ENCODE measurements around the gene RIC8A. TPM values are rescaled to one million over a fixed set of nuclear protein-coding genes. Genes with fewer than 3 reads are reported as not detected.

Gene RIC8A
- total and polyA plus RNA-seq, 8 donors: 29.7 to 49.3 (median 40.9) TPM

DNA sequence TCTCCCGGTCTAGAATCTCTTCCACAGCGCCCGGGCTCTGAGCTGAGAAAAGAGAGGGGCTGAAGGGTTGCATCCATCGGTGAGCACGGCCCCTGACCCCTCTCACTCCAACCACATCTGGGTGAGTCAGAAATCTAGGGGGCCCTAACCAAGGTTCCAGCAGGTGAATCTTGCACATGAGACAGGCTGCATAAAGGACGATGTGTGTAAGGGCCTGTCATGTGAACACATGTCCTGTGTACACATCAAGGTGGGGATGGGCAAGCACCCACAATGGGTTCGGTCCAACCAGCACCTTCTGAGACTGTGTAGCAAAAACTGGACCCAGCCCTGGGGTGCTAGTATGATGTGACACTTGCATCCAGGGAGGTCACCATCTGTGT lies 1.5 kb upstream of the RIC8A start:
- ATAC-seq (no peak), FAIRE-seq (no peak), DNase-seq (peak in 3 of 6 donors; percentile 29 to 52 (median 34))
- H3K4me3 ChIP-seq: peak overlapping the region; percentile 86 to 100 (median 96)
- peaks cover 0 to 24% (median 9%) of the 10 kb centered on the region in 3 donors for H3K36me3 ChIP-seq
- TF ChIP-seq, protein P1, sequence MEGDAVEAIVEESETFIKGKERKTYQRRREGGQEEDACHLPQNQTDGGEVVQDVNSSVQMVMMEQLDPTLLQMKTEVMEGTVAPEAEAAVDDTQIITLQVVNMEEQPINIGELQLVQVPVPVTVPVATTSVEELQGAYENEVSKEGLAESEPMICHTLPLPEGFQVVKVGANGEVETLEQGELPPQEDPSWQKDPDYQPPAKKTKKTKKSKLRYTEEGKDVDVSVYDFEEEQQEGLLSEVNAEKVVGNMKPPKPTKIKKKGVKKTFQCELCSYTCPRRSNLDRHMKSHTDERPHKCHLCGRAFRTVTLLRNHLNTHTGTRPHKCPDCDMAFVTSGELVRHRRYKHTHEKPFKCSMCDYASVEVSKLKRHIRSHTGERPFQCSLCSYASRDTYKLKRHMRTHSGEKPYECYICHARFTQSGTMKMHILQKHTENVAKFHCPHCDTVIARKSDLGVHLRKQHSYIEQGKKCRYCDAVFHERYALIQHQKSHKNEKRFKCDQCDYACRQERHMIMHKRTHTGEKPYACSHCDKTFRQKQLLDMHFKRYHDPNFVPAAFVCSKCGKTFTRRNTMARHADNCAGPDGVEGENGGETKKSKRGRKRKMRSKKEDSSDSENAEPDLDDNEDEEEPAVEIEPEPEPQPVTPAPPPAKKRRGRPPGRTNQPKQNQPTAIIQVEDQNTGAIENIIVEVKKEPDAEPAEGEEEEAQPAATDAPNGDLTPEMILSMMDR (IDR thresholded peaks at IDR 0.05): no peak
- peaks cover 10 to 29% (median 24%) of the 10 kb centered on the region in 3 donors for H3K4me1 ChIP-seq
- no peaks in the 10 kb centered on the region for H3K9me3 ChIP-seq
- no peaks in the 10 kb centered on the region for H3K27me3 ChIP-seq
- intact Hi-C loops (cut with DNase I): no loop called here
- WGBS, 2 donors: 42 to 56% methylated on average over 7 of the region's 7 CpGs
- no peak overlapping the region for H3K27ac ChIP-seq

- DNase-seq (peak in 4 of 6 donors; percentile 47 to 60 (median 51)), ATAC-seq (peak in 3 of 4 donors; percentile 8 to 11 (median 9)), FAIRE-seq (no peak)
- WGBS, 2 donors: 0 to 1% methylated on average over 38 to 39 of the region's 39 CpGs
- intact Hi-C loops (cut with DNase I): no loop called here
- Histone ChIP-seq H3K27ac (peak overlapping the region; percentile 96 to 98 (median 97)), H3K27me3 (no peaks in the 10 kb centered on the region), H3K36me3 (peaks cover 0 to 26% (median 16%) of the 10 kb centered on the region in 3 donors), H3K9me3 (no peaks in the 10 kb centered on the region), H3K4me1 (peaks cover 10 to 29% (median 24%) of the 10 kb centered on the region in 3 donors), H3K4me3 (peak overlapping the region; percentile 86 to 100 (median 96))
- TF ChIP-seq, protein P1 (IDR thresholded peaks at IDR 0.05): no peak
Observed at GRCh38 chr11:206526-207207, 841 bp upstream of the RIC8A start.

DNA sequence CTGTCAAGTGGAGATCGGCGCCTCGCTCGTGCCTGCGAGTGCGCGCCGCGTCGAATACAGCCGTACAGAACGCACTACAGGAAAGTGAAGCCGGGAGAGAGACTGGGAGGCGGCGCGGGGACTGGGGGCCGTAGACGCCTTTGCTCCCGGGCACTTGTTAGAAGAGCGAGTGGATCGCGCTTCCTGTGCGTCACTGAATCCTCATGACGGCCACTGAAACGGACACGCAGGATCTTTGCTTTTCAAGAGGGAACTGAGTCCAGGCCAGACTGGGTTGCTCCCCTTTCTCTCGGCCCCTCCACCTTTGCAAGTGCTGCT lies 314 bp downstream of the RIC8A start:
- FAIRE-seq (no peak), ATAC-seq (peak; percentile 9 to 24 (median 10)), DNase-seq (peak in 1 of 6 donors; percentile 45)
- H3K36me3 ChIP-seq: peaks cover 0 to 30% (median 27%) of the 10 kb centered on the region in 3 donors
- TF ChIP-seq, protein P1 (IDR thresholded peaks at IDR 0.05): no peak
- intact Hi-C loops (cut with DNase I): no loop called here
- no peaks in the 10 kb centered on the region for H3K9me3 ChIP-seq
- H3K27ac ChIP-seq: peak overlapping the region; percentile 96 to 98 (median 97)
- no peaks in the 10 kb centered on the region for H3K27me3 ChIP-seq
- H3K4me1 ChIP-seq: peaks cover 10 to 29% (median 24%) of the 10 kb centered on the region in 3 donors
- WGBS, 2 donors: 1% methylated on average over 27 of the region's 27 CpGs
- H3K4me3 ChIP-seq: peak overlapping the region; percentile 86 to 100 (median 96)

DNA sequence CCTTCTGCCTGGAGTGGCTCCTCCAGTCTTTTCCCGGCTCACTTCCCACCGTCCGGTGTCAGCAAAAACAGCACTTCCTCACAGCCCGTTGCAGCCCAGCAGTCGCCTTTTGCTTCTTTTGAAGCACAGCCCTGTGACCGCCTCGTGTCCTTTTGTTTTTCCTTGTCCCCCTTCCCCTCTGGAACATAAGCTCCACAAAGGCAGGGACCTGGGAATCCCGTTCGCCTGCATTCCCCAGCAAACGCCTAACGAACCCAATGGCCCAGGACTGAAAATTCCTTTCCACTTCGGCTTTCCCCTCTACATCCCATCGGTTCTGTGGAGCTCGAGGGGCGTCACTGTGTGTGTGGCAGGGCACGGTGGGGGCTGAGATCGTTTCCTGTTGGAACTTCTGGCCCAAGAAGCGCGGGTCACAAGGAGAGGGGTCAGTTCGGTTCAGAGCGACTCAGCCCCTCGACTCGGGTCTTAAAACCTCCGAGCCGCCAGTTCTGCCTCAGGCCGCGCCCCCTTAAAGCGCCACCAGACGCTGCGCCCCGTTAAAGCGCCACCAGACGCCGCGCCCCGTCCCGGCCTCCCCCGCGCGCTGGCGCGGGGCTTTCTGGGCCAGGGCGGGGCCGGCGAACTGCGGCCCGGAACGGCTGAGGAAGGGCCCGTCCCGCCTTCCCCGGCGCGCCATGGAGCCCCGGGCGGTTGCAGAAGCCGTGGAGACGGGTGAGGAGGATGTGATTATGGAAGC lies 841 bp downstream of the RIC8A start:
- peaks cover 0 to 32% (median 32%) of the 10 kb centered on the region in 3 donors for H3K36me3 ChIP-seq
- H3K4me1 ChIP-seq: peaks cover 10 to 29% (median 24%) of the 10 kb centered on the region in 3 donors
- ATAC-seq (peak; percentile 70 to 84 (median 78)), FAIRE-seq (no peak), DNase-seq (peak; percentile 73 to 92 (median 80))
- 0% methylated on average over 57 of the region's 57 CpGs for WGBS, 2 donors
- H3K4me3 ChIP-seq: peak overlapping the region; percentile 86 to 100 (median 96)
- H3K27ac ChIP-seq: peak overlapping the region; percentile 96 to 98 (median 97)
- TF ChIP-seq, protein P1 (IDR thresholded peaks at IDR 0.05): no peak
- H3K9me3 ChIP-seq: no peaks in the 10 kb centered on the region
- H3K27me3 ChIP-seq: no peaks in the 10 kb centered on the region
- intact Hi-C loops (cut with DNase I): no loop called here
